Thoracic aorta (tissue), 2 donors: ENCODE results near the gene KCNIP1. TPM values are rescaled to one million over a fixed set of nuclear protein-coding genes. Genes with fewer than 3 reads are reported as not detected.

Experiments used
- ATAC-seq: fragments of 150-250 bp; one replicate; pipeline ENCODE4 v1.8.0; 2017; ENCODE audit warnings: low read depth; ENCODE audit not compliant: insufficient number of reproducible peaks, low FRiP score
- DNase-seq: peaks from one replicate; pipeline ENCODE4 v3.0.0-alpha.2; 2020; ENCODE audit warnings: low spot score
- H3K27ac ChIP-seq, 2 donors: fragments of 200-600 bp; sonication (generic); 1 replicate in 1 of 2; 2 replicates in 1 of 2; pipeline ENCODE4 v1.5.1; 2016; ENCODE audit warnings: mild to moderate bottlenecking in 2 of 2, moderate library complexity in 2 of 2
- H3K27me3 ChIP-seq: fragments of 200-600 bp; sonication (generic); replicated peaks from 2 replicates; pipeline ENCODE4 v1.6.0; 2016; ENCODE audit warnings: mild to moderate bottlenecking; ENCODE audit not compliant: insufficient read depth
- H3K36me3 ChIP-seq: fragments of 200-600 bp; sonication (generic); one replicate; pipeline ENCODE4 v1.5.1; 2016
- H3K4me1 ChIP-seq, 2 donors: fragments of 200-600 bp; sonication (generic); 1 replicate in 1 of 2; 2 replicates in 1 of 2; pipeline versions ENCODE4 v1.5.1 to v1.6.0; 2016; ENCODE audit warnings: low read depth in 2 of 2, mild to moderate bottlenecking in 1 of 2; ENCODE audit not compliant: control insufficient read depth in 1 of 2
- H3K4me3 ChIP-seq: fragments of 200-600 bp; sonication (generic); 2 replicates; pipeline ENCODE4 v1.5.1; 2016; ENCODE audit warnings: mild to moderate bottlenecking
- H3K9me3 ChIP-seq: fragments of 200-600 bp; sonication (generic); 2 replicates; pipeline ENCODE4 v1.5.1; 2016
- total RNA-seq, 2 donors: library from RNA; depleted of rRNA; stranded (reverse); fragments of >200 nt; gene quantifications; one replicate each; pipeline versions ENCODE4 v1.1.0 to v1.2.3, GENCODE V29; 2016
- TF ChIP-seq, protein P1 (sequence below): fragments of 200-600 bp; sonication (generic); IDR thresholded peaks from one replicate; pipeline ENCODE4 v1.5.1; 2019; ENCODE audit warnings: antibody characterized with exemption

KCNIP1 gene
- total RNA-seq, 2 donors from 2014 or later, result not detected

- Histone ChIP-seq H3K4me1 (no peaks in the 10 kb centered on the region), H3K27ac (no peak overlapping the region), H3K27me3 (no peaks in the 10 kb centered on the region), H3K4me3 (no peak overlapping the region), H3K9me3 (no peaks in the 10 kb centered on the region), H3K36me3 (no peaks in the 10 kb centered on the region)
- TF ChIP-seq, protein P1, sequence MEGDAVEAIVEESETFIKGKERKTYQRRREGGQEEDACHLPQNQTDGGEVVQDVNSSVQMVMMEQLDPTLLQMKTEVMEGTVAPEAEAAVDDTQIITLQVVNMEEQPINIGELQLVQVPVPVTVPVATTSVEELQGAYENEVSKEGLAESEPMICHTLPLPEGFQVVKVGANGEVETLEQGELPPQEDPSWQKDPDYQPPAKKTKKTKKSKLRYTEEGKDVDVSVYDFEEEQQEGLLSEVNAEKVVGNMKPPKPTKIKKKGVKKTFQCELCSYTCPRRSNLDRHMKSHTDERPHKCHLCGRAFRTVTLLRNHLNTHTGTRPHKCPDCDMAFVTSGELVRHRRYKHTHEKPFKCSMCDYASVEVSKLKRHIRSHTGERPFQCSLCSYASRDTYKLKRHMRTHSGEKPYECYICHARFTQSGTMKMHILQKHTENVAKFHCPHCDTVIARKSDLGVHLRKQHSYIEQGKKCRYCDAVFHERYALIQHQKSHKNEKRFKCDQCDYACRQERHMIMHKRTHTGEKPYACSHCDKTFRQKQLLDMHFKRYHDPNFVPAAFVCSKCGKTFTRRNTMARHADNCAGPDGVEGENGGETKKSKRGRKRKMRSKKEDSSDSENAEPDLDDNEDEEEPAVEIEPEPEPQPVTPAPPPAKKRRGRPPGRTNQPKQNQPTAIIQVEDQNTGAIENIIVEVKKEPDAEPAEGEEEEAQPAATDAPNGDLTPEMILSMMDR, result no peak
- ATAC-seq (no peak), DNase-seq (no peak)
These were observed 35.1 kb upstream of the KCNIP1 start for GRCh38 chr5:170468633-170469285.

GRCh38 chr5:170469414-170469813 lies 34.4 kb upstream of the KCNIP1 start:
- TF ChIP-seq, protein P1, result no peak
- no peaks in the 10 kb centered on the region for H3K4me1 ChIP-seq
- DNase-seq, result no peak
- no peak overlapping the region for H3K4me3 ChIP-seq
- H3K27me3 ChIP-seq, result no peaks in the 10 kb centered on the region
- no peak for ATAC-seq
- no peaks in the 10 kb centered on the region for H3K9me3 ChIP-seq
- H3K36me3 ChIP-seq, result no peaks in the 10 kb centered on the region
- no peak overlapping the region for H3K27ac ChIP-seq

GRCh38 chr5:170470275-170470674 lies 33.5 kb upstream of the KCNIP1 start:
- DNase-seq, result no peak
- H3K27me3 ChIP-seq, result no peaks in the 10 kb centered on the region

GRCh38 chr5:170470808-170471404 lies 32.9 kb upstream of the KCNIP1 start:
- no peaks in the 10 kb centered on the region for H3K27me3 ChIP-seq
- ATAC-seq, result no peak
- H3K36me3 ChIP-seq, result no peaks in the 10 kb centered on the region
- H3K27ac ChIP-seq, result no peak overlapping the region
- TF ChIP-seq, protein P1, result no peak
- H3K9me3 ChIP-seq, result no peaks in the 10 kb centered on the region
- no peak overlapping the region for H3K4me3 ChIP-seq
- no peaks in the 10 kb centered on the region for H3K4me1 ChIP-seq
- no peak for DNase-seq

More at GRCh38 chr5:170470275-170470674, 33.5 kb upstream of the KCNIP1 start:
- Histone ChIP-seq H3K36me3 (no peaks in the 10 kb centered on the region), H3K27ac (no peak overlapping the region), H3K4me1 (no peaks in the 10 kb centered on the region), H3K4me3 (no peak overlapping the region), H3K9me3 (no peaks in the 10 kb centered on the region)
- no peak for ATAC-seq
- TF ChIP-seq, protein P1, result no peak

GRCh38 chr5:170471551-170472178 lies 32.2 kb upstream of the KCNIP1 start:
- no peak overlapping the region for H3K4me3 ChIP-seq
- TF ChIP-seq, protein P1, result no peak
- no peaks in the 10 kb centered on the region for H3K4me1 ChIP-seq
- no peak for DNase-seq
- no peaks in the 10 kb centered on the region for H3K36me3 ChIP-seq
- ATAC-seq, result no peak
- H3K9me3 ChIP-seq, result no peaks in the 10 kb centered on the region
- no peak overlapping the region for H3K27ac ChIP-seq
- H3K27me3 ChIP-seq, result no peaks in the 10 kb centered on the region
